NB4 (cell line): ENCODE results near the gene LGALS7.

Experiments used
- CTCF ChIP-seq: IDR thresholded peaks from one replicate; pipeline ENCODE4 v1.5.1; 2012; ENCODE audit warnings: low read depth, low read length
- POLR2A ChIP-seq: IDR thresholded peaks from 2 replicates; pipeline ENCODE4 v1.6.1; 2011; ENCODE audit warnings: mild to moderate bottlenecking; ENCODE audit not compliant: insufficient read length; ENCODE audit errors: extremely low read depth

- no peak for TF ChIP-seq CTCF
- no peak for TF ChIP-seq POLR2A
These were observed 28.0 kb downstream of the LGALS7 start for GRCh38 chr19:38745316-38745715.
